Measurements from ENCODE around the gene PTPRM. TPM values are rescaled to one million over a fixed set of nuclear protein-coding genes. Genes with fewer than 3 reads are reported as not detected.

The PTPRM gene
- total RNA-seq, 1 experiment from 2014 or later, result 42.3 TPM

DNA sequence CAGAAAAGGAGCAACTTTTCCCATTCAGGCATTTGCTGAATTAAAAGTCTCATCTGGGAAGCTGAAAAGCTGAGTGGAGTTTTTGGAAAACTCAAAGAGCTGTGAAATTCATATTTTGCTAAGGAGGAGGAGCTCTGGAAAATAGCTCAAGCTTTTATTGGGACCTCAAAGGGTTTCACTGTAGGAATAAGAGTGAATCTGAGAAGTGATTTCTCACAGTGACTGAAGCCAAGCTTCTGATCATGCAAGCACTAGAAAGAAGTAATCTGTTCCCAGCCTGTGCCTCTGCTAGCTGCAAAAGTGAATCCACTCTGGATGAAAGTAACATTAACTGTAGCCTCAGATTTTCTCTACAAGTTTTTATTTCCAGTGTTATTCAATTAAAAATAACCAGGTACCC lies 283.3 kb downstream of the PTPRM start:
- no peaks in the 10 kb centered on the region for H3K27me3 Mint-ChIP-seq (ENCODE audit: unreplicated experiment)
- no peak overlapping the region for H3K27ac Mint-ChIP-seq (ENCODE audit: unreplicated experiment)
- no peak overlapping the region for H3K4me3 Mint-ChIP-seq (ENCODE audit: low read depth, unreplicated experiment)
- DNase-seq, result no peak
- intact Hi-C loops (cut with micrococcal nuclease; ENCODE audit: unreplicated experiment), result no loop called here
- H3K9me3 Mint-ChIP-seq (ENCODE audit: low read depth, unreplicated experiment), result peaks cover 5% of the 10 kb centered on the region
- H3K4me1 Mint-ChIP-seq (ENCODE audit: low read depth, unreplicated experiment), result peaks cover 6% of the 10 kb centered on the region
- no peaks in the 10 kb centered on the region for H3K36me3 Mint-ChIP-seq (ENCODE audit: insufficient read depth, unreplicated experiment)
- CTCF ChIA-PET, result no interaction called here
- TF ChIP-seq, protein P1, sequence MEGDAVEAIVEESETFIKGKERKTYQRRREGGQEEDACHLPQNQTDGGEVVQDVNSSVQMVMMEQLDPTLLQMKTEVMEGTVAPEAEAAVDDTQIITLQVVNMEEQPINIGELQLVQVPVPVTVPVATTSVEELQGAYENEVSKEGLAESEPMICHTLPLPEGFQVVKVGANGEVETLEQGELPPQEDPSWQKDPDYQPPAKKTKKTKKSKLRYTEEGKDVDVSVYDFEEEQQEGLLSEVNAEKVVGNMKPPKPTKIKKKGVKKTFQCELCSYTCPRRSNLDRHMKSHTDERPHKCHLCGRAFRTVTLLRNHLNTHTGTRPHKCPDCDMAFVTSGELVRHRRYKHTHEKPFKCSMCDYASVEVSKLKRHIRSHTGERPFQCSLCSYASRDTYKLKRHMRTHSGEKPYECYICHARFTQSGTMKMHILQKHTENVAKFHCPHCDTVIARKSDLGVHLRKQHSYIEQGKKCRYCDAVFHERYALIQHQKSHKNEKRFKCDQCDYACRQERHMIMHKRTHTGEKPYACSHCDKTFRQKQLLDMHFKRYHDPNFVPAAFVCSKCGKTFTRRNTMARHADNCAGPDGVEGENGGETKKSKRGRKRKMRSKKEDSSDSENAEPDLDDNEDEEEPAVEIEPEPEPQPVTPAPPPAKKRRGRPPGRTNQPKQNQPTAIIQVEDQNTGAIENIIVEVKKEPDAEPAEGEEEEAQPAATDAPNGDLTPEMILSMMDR (IDR thresholded peaks at IDR 0.05; ENCODE audit: unreplicated experiment), result no peak
- no TSS peak for BruUV-seq (replicated peaks)

- no peaks in the 10 kb centered on the region for H3K36me3 Mint-ChIP-seq (ENCODE audit: insufficient read depth, unreplicated experiment)
- intact Hi-C loops (cut with micrococcal nuclease; ENCODE audit: unreplicated experiment), result no loop called here
- TF ChIP-seq, protein P1 (IDR thresholded peaks at IDR 0.05; ENCODE audit: unreplicated experiment), result no peak
- no peak overlapping the region for H3K4me3 Mint-ChIP-seq (ENCODE audit: low read depth, unreplicated experiment)
- no peaks in the 10 kb centered on the region for H3K27me3 Mint-ChIP-seq (ENCODE audit: unreplicated experiment)
- H3K9me3 Mint-ChIP-seq (ENCODE audit: low read depth, unreplicated experiment), result peaks cover 5% of the 10 kb centered on the region
- DNase-seq, result no peak
- CTCF ChIA-PET, result no interaction called here
- H3K27ac Mint-ChIP-seq (ENCODE audit: unreplicated experiment), result no peak overlapping the region
- no TSS peak for BruUV-seq (replicated peaks)
- H3K4me1 Mint-ChIP-seq (ENCODE audit: low read depth, unreplicated experiment), result peaks cover 26% of the 10 kb centered on the region
Measured at GRCh38 chr18:7855028-7855427, 287.9 kb downstream of the PTPRM start.

DNA sequence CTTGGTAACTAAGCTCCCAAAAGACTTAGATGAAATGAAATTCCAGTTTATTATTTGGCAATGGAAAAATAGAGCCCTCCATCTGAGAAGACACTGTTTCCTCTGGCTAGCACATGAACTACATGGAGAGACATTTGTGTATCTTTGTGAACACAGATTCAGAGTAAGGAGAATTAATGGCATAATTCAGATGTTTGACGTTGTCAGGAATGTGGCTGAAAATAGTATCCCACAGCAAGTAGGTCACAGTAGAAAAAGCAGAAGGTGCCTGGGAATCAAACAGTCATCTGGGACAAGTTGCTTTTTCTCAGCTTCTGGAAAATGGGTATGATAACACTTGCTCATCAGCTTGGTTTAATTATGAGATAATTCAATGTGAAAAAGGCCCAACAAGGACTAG lies 288.6 kb downstream of the PTPRM start:
- Mint-ChIP-seq H3K27me3 (ENCODE audit: unreplicated experiment) (no peaks in the 10 kb centered on the region), H3K9me3 (ENCODE audit: low read depth, unreplicated experiment) (peaks cover 5% of the 10 kb centered on the region), H3K4me3 (ENCODE audit: low read depth, unreplicated experiment) (no peak overlapping the region), H3K4me1 (ENCODE audit: low read depth, unreplicated experiment) (peaks cover 26% of the 10 kb centered on the region), H3K36me3 (ENCODE audit: insufficient read depth, unreplicated experiment) (no peaks in the 10 kb centered on the region), H3K27ac (ENCODE audit: unreplicated experiment) (peak overlapping the region; percentile 45)
- intact Hi-C loops (cut with micrococcal nuclease; ENCODE audit: unreplicated experiment), result no loop called here
- no peak for DNase-seq
- TF ChIP-seq, protein P1 (IDR thresholded peaks at IDR 0.05; ENCODE audit: unreplicated experiment), result no peak
- BruUV-seq (replicated peaks), result no TSS peak
- CTCF ChIA-PET, result no interaction called here

GRCh38 chr18:7856116-7856515 lies 289.0 kb downstream of the PTPRM start:
- Mint-ChIP-seq H3K9me3 (ENCODE audit: low read depth, unreplicated experiment) (peaks cover 5% of the 10 kb centered on the region), H3K36me3 (ENCODE audit: insufficient read depth, unreplicated experiment) (no peaks in the 10 kb centered on the region), H3K27me3 (ENCODE audit: unreplicated experiment) (no peaks in the 10 kb centered on the region), H3K4me3 (ENCODE audit: low read depth, unreplicated experiment) (no peak overlapping the region), H3K27ac (ENCODE audit: unreplicated experiment) (peak overlapping the region; percentile 45), H3K4me1 (ENCODE audit: low read depth, unreplicated experiment) (peaks cover 26% of the 10 kb centered on the region)
- DNase-seq, result no peak
- TF ChIP-seq, protein P1 (IDR thresholded peaks at IDR 0.05; ENCODE audit: unreplicated experiment), result no peak
- CTCF ChIA-PET, result no interaction called here
- intact Hi-C loops (cut with micrococcal nuclease; ENCODE audit: unreplicated experiment), result no loop called here
- no TSS peak for BruUV-seq (replicated peaks)

Data from Calu3 (cell line).